H9 (cell line): ENCODE data around the gene HES4. TPM values are rescaled to one million over a fixed set of nuclear protein-coding genes. Genes with fewer than 3 reads are reported as not detected.

Experiments used
- DNase-seq: peaks from one replicate; pipeline ENCODE4 v3.0.0-alpha.2; 2017
- H2AFZ ChIP-seq: one replicate; pipeline ENCODE4 v1.6.1; 2013; ENCODE audit warnings: mild to moderate bottlenecking, low read length, control low read depth, moderate library complexity
- H2AK5ac ChIP-seq: 2 replicates; pipeline ENCODE4 v1.6.1; 2013; ENCODE audit warnings: low read length, control low read depth, mixed read lengths; ENCODE audit not compliant: insufficient read length
- H2BK120ac ChIP-seq: one replicate; pipeline ENCODE4 v1.6.1; 2013; ENCODE audit warnings: low read depth, mild to moderate bottlenecking, low read length, control low read depth, inconsistent platforms; ENCODE audit not compliant: poor library complexity, severe bottlenecking
- H2BK12ac ChIP-seq: 2 replicates; pipeline ENCODE4 v1.6.1; 2013; ENCODE audit warnings: low read length, control low read depth, mixed read lengths, low read depth; ENCODE audit not compliant: insufficient read length
- H2BK15ac ChIP-seq: 2 replicates; pipeline ENCODE4 v1.6.1; 2013; ENCODE audit warnings: low read depth, low read length, control low read depth
- H2BK20ac ChIP-seq: one replicate; pipeline ENCODE4 v1.6.1; 2013; ENCODE audit warnings: low read depth, mild to moderate bottlenecking, low read length, control low read depth, inconsistent platforms; ENCODE audit not compliant: poor library complexity, severe bottlenecking
- H2BK5ac ChIP-seq: 2 replicates; pipeline ENCODE4 v1.6.1; 2013; ENCODE audit warnings: low read length, control low read depth, mixed read lengths; ENCODE audit not compliant: insufficient read length
- H3K14ac ChIP-seq: 2 replicates; pipeline ENCODE4 v1.6.1; 2013; ENCODE audit warnings: low read length, control low read depth; ENCODE audit not compliant: insufficient read depth
- H3K18ac ChIP-seq: 2 replicates; pipeline ENCODE4 v1.6.1; 2013; ENCODE audit warnings: low read depth, mild to moderate bottlenecking, mixed read lengths, low read length, control low read depth; ENCODE audit not compliant: insufficient read length
- H3K23ac ChIP-seq: 2 replicates; pipeline ENCODE4 v1.6.1; 2013; ENCODE audit warnings: low read length, control low read depth, mixed read lengths, low read depth; ENCODE audit not compliant: insufficient read length
- H3K23me2 ChIP-seq: 2 replicates; pipeline ENCODE4 v1.6.1; 2013; ENCODE audit warnings: low read depth, mild to moderate bottlenecking, mixed read lengths, low read length, control low read depth; ENCODE audit not compliant: insufficient read length, poor library complexity, severe bottlenecking
- H3K27ac ChIP-seq: 2 replicates; pipeline ENCODE4 v1.5.1; 2013; ENCODE audit warnings: low read length, control low read depth, mixed read lengths, low read depth; ENCODE audit not compliant: insufficient read length
- H3K27me3 ChIP-seq: 2 replicates; pipeline ENCODE4 v1.6.1; 2013; ENCODE audit warnings: low read length, control low read depth, inconsistent platforms; ENCODE audit not compliant: insufficient read depth
- H3K4ac ChIP-seq: 2 replicates; pipeline ENCODE4 v1.6.1; 2013; ENCODE audit warnings: low read depth, mild to moderate bottlenecking, control low read depth, inconsistent platforms, low read length, moderate library complexity
- H3K4me1 ChIP-seq: 2 replicates; pipeline ENCODE4 v1.6.1; 2013; ENCODE audit warnings: low read length, control low read depth, inconsistent platforms; ENCODE audit not compliant: insufficient read depth
- H3K4me2 ChIP-seq: 2 replicates; pipeline ENCODE4 v1.6.1; 2013; ENCODE audit warnings: low read length, control low read depth, mixed read lengths; ENCODE audit not compliant: insufficient read length, insufficient read depth
- H3K56ac ChIP-seq: 2 replicates; pipeline ENCODE4 v1.6.1; 2013; ENCODE audit warnings: low read depth, mild to moderate bottlenecking, mixed read lengths, low read length, control low read depth; ENCODE audit not compliant: insufficient read length
- H3K79me1 ChIP-seq: 2 replicates; pipeline ENCODE4 v1.6.1; 2013; ENCODE audit warnings: low read depth, mild to moderate bottlenecking, moderate library complexity, low read length, control low read depth, inconsistent platforms; ENCODE audit not compliant: insufficient read depth, poor library complexity, severe bottlenecking
- H3K79me2 ChIP-seq: 2 replicates; pipeline ENCODE4 v1.6.1; 2013; ENCODE audit warnings: low read length, control low read depth, inconsistent platforms; ENCODE audit not compliant: insufficient read depth
- H3K9ac ChIP-seq: 2 replicates; pipeline ENCODE4 v1.6.1; 2013; ENCODE audit warnings: low read length, control low read depth, mixed read lengths; ENCODE audit not compliant: insufficient read length; ENCODE audit errors: extremely low read depth
- H3K9me3 ChIP-seq: one replicate; pipeline ENCODE4 v1.6.1; 2013; ENCODE audit warnings: low read depth, low read length, inconsistent platforms; ENCODE audit not compliant: control insufficient read depth
- H3T11ph ChIP-seq: one replicate; pipeline ENCODE4 v1.6.1; 2013; ENCODE audit warnings: mild to moderate bottlenecking, low read length, control low read depth, inconsistent platforms
- H4K20me1 ChIP-seq: one replicate; pipeline ENCODE4 v1.6.1; 2013; ENCODE audit not compliant: control insufficient read depth, insufficient read length, insufficient read depth
- H4K5ac ChIP-seq: 2 replicates; pipeline ENCODE4 v1.6.1; 2013; ENCODE audit warnings: low read depth, mild to moderate bottlenecking, mixed read lengths, low read length, control low read depth; ENCODE audit not compliant: insufficient read length
- H4K8ac ChIP-seq: replicated peaks from 2 replicates; pipeline ENCODE4 v1.6.1; 2013; ENCODE audit warnings: low read length, control low read depth, mixed read lengths, low read depth; ENCODE audit not compliant: insufficient read length
- H4K91ac ChIP-seq: 2 replicates; pipeline ENCODE4 v1.6.1; 2013; ENCODE audit warnings: low read depth, mild to moderate bottlenecking, moderate library complexity, mixed read lengths, low read length, control low read depth; ENCODE audit not compliant: insufficient read length
- H3K27ac Mint-ChIP-seq, 3 experiments: 2 replicates in 2 of 3; 3 replicates in 1 of 3; pipeline ENCODE4 v1.8.0; 2020 to 2021; ENCODE audit warnings: mixed read lengths in 3 of 3, mild to moderate bottlenecking in 1 of 3, moderate library complexity in 1 of 3
- H3K27me3 Mint-ChIP-seq: 2 replicates; pipeline ENCODE4 v1.8.0; 2021; ENCODE audit warnings: low read depth, mild to moderate bottlenecking, moderate library complexity, mixed read lengths
- H3K36me3 Mint-ChIP-seq, 3 experiments: 2 replicates in 2 of 3; 3 replicates in 1 of 3; pipeline ENCODE4 v1.8.0; 2020 to 2021; ENCODE audit warnings: low read depth in 3 of 3, mixed read lengths in 3 of 3; ENCODE audit not compliant: insufficient read depth in 1 of 3
- H3K4me1 Mint-ChIP-seq, 2 experiments: 2 replicates each; pipeline ENCODE4 v1.8.0; 2020; ENCODE audit warnings: mixed read lengths in 2 of 2
- H3K4me3 Mint-ChIP-seq, 2 experiments: 2 replicates in 1 of 2; 3 replicates in 1 of 2; pipeline ENCODE4 v1.8.0; 2020 to 2021; ENCODE audit warnings: mild to moderate bottlenecking in 2 of 2, mixed read lengths in 2 of 2, moderate library complexity in 1 of 2
- H3K9me3 Mint-ChIP-seq, 2 experiments: 2 replicates in 1 of 2; 3 replicates in 1 of 2; pipeline ENCODE4 v1.8.0; 2020; ENCODE audit warnings: mild to moderate bottlenecking in 2 of 2, mixed read lengths in 2 of 2, moderate library complexity in 1 of 2
- WGBS: extraction: QIAGEN DNeasy Blood & Tissue Kit; methylation state at CpG from one replicate; pipeline ENCODE4 v1.1.7; 2013; ENCODE audit warnings: missing lambda C conversion rate, low lambda C conversion rate, mixed read lengths; ENCODE audit not compliant: insufficient read length; ENCODE audit errors: extremely low coverage; 5-methylcytosine and 5-hydroxymethylcytosine counted together
- total RNA-seq: library from RNA; stranded (reverse); gene quantifications from 2 replicates; pipeline ENCODE4 v1.2.1, GENCODE V29; 2021
- TF ChIP-seq, protein P1 (sequence below): fragments of 200-600 bp; sonication (generic); conservative IDR thresholded peaks from 3 replicates; pipeline ENCODE4 v1.8.0; 2021; ENCODE audit warnings: antibody characterized with exemption, mild to moderate bottlenecking

Gene HES4
- total RNA-seq, 1 experiment from 2014 or later: 4.0 TPM

DNA sequence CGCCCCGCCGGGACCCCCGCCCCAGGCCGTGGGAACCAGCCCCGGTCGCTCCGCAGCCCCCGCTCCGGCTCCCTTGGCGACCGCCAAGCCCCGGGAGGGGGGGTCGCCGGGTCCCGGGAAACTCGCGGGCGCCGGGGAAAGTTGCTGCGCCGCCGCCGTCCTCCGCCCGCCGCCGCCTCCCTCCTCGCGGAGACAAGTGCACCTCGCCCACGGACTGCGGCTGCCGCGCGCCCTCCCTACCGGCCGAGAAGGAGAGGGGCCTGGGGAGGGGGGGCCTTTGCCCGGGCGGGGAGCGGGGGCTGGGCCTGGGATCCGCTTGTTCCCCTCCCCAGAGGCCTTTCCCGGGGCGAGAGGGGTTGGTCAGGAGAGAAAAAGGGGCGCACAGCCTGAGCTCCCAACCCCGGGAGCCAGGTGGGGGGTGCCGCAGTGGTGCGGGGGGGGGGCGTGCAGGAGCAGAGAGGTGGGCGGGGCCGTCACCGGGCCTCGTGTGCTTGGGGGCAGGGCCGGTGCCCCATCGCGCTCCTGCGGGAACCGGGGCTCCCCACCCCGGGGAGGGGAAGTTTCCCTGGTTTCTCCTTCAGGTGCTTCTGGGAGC, 20.6 kb upstream of the HES4 start:
- peaks cover 7% of the 10 kb centered on the region for H3K23me2 ChIP-seq
- H2BK20ac ChIP-seq: no peak overlapping the region
- peaks cover 3% of the 10 kb centered on the region for H4K20me1 ChIP-seq
- no peak overlapping the region for H2AFZ ChIP-seq
- no peak overlapping the region for H3K56ac ChIP-seq
- no peak overlapping the region for H2BK5ac ChIP-seq
- H3K18ac ChIP-seq: peak overlapping the region; percentile 57
- H3K9me3 ChIP-seq: no peaks in the 10 kb centered on the region
- no peak overlapping the region for H3K14ac ChIP-seq
- H3K4me2 ChIP-seq: peak overlapping the region; percentile 63
- Mint-ChIP-seq H3K9me3 (no peaks in the 10 kb centered on the region; a peak in 1 of 5 replicates), H3K27ac (no peak overlapping the region), H3K4me1 (peaks cover 18 to 35% of the 10 kb centered on the region in 2 experiments), H3K4me3 (peak overlapping the region; percentile 63 to 77; a peak in 3 of 5 replicates), H3K27me3 (peaks cover 8% of the 10 kb centered on the region), H3K36me3 (peaks cover 3 to 15% (median 10%) of the 10 kb centered on the region in 3 experiments; a peak in 6 of 7 replicates)
- peaks cover 4% of the 10 kb centered on the region for H3K79me1 ChIP-seq
- H4K5ac ChIP-seq: no peak overlapping the region
- no peak overlapping the region for H3T11ph ChIP-seq
- no peak overlapping the region for H3K23ac ChIP-seq
- H2AK5ac ChIP-seq: no peak overlapping the region
- H3K27me3 ChIP-seq: no peaks in the 10 kb centered on the region
- H4K91ac ChIP-seq: no peak overlapping the region
- peaks cover 2% of the 10 kb centered on the region; the same call in 1 of the 2 replicates for H3K79me2 ChIP-seq
- peak overlapping the region; percentile 43 for H3K9ac ChIP-seq
- no peak overlapping the region for H3K4ac ChIP-seq
- no peak overlapping the region for H3K27ac ChIP-seq
- TF ChIP-seq, protein P1, sequence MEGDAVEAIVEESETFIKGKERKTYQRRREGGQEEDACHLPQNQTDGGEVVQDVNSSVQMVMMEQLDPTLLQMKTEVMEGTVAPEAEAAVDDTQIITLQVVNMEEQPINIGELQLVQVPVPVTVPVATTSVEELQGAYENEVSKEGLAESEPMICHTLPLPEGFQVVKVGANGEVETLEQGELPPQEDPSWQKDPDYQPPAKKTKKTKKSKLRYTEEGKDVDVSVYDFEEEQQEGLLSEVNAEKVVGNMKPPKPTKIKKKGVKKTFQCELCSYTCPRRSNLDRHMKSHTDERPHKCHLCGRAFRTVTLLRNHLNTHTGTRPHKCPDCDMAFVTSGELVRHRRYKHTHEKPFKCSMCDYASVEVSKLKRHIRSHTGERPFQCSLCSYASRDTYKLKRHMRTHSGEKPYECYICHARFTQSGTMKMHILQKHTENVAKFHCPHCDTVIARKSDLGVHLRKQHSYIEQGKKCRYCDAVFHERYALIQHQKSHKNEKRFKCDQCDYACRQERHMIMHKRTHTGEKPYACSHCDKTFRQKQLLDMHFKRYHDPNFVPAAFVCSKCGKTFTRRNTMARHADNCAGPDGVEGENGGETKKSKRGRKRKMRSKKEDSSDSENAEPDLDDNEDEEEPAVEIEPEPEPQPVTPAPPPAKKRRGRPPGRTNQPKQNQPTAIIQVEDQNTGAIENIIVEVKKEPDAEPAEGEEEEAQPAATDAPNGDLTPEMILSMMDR: no peak
- H4K8ac ChIP-seq: no peak overlapping the region
- peaks cover 4% of the 10 kb centered on the region; the same call in 1 of the 2 replicates for H3K4me1 ChIP-seq
- no peak for DNase-seq
- no peak overlapping the region for H2BK12ac ChIP-seq
- H2BK15ac ChIP-seq: no peak overlapping the region
- no CpG with 5 or more reads among the region's 59 CpGs for WGBS
- H2BK120ac ChIP-seq: no peak overlapping the region
